NCI-H2171 (cell line): ENCODE results near the gene C13orf42.

Source experiments
- DNase-seq: peaks from one replicate; lab custom pipeline; 2025; lab: John Stamatoyannopoulos, UW

C13orf42 gene

GRCh38 chr13:51065372-51066090 lies 45.5 kb downstream of the C13orf42 start:
- no peak for DNase-seq

DNA sequence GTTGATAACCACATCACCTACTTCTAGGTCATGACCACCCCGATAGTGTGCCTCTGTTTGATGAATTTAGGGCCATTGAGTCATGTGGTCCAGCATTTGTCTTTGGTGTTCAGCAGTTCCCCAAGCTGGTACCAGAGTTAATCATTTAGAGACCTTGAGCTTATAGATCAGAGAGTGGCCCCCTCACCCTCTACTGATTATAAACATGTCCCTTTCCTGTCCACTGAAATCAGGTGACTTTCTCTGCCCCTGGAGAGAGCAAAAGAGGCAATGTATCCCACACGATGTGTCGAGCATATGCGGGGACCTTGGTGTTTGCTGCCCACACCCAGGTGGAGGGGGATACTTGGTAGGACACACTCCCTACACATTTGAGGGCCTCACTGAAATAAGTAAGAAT lies 46.3 kb downstream of the C13orf42 start:
- DNase-seq, result no peak

GRCh38 chr13:51063909-51064308 lies 47.2 kb downstream of the C13orf42 start:
- DNase-seq, result no peak

- DNase-seq, result no peak
Measured at GRCh38 chr13:51058461-51059167, 52.5 kb downstream of the C13orf42 start.

DNA sequence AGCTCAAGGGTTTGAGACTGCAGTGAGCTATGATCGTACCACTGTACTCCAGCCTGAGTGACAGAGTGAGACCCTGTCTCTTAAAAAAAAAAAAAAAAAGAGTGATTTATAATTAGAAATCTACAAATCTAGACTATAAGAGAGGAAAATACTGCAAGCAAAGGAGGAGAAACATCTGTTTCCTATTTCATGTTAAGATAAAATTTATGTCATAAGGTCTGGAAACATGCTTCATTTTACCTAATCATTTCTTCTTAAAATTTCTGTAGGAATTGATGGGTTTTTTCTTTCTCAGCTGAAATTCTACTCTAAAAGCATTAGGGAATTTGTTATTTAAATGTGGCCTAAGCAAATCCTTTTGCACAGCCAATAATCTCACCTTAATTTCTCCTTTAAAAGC lies 53.2 kb downstream of the C13orf42 start:
- DNase-seq, result no peak

GRCh38 chr13:51057001-51057400 lies 54.1 kb downstream of the C13orf42 start:
- DNase-seq, result no peak

DNA sequence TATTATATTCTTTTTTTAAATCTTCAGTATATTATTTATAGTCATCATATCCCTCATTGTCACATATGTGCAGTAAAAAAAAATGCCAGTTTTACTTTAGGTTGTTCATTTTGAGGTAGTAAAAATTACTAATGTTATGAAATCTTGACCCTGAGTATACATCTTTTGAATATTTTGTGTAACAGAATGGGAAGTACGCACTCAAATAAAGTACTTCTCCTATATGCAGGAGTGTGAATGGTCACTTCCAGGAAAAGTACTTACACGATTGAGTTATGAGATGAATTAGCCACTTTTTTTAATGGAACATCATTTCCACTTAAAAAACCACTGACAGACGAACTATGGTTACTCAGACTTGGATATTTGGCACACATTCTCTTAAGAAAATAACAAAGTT lies 58.5 kb downstream of the C13orf42 start:
- no peak for DNase-seq

DNA sequence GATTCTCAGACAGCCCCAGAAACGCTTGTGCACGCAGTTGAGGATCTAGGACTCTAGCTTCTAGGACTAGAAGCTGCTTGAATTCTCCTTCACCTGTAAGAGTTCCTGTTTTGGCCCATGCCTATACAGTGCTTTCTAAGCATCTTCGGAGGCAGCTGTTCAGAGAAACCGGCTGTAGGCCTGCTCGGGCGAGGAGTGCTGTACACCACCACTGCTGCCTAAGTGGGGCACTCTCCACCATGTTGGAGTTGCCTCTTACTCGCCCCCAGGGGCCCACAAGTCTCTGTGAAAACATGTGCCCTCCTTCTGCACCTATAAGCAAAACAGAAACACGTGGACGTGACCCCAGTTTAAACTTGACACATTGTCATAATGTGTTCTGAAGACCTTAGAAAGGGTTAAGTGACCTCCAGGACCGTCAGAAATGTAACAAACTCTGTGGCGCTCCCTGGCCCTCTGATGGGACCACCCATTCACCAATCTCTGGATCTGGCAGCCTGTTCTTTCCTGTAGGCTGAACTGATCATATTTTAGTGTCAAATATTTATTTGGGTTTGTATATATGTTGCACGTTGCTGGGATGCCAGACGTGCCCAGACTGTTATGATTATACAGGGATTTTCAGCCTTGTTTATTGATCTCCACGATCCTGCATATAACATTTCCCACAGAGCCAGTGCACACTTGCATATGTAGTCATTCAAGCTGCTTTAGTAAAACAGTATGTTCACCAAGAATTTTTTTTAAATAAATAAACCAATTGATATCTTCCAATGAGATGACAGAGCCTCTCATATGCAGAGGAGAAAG lies 60.8 kb downstream of the C13orf42 start:
- no peak for DNase-seq

DNA sequence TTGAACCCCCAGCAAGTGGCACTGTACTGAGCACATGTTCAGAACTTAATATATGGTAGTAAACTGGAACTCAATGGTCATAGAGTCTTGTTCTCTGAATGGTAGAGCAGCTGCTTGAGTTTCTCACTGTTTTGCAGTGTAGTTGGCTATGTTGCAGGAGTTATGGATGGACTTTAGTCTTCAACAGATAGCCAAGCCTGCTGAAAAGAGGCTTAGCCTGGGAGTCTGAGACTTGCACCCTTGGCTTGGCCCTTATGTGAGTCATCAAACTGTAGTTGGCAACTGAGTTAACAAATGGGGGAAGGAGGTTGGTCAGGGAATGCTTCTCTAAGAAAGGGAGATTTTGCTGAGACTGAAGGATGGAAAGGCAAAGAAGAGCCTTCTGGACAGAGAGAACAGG lies 62.5 kb downstream of the C13orf42 start:
- no peak for DNase-seq

DNA sequence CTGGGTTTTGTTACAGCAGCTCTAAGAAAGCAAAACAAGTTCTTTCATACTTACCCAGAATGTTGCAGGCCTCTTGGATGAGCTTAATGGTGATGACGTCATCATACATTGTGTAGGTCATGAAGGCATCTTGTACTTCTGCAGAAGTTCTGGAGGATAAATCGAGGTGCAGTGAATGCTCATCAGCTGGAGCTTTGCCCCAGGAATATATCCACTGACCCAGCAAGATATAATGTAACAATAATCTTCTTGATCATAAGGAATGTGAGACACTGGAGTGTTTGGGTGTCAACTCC lies 63.0 kb downstream of the C13orf42 start:
- no peak for DNase-seq

GRCh38 chr13:51047434-51048165 lies 63.5 kb downstream of the C13orf42 start:
- no peak for DNase-seq

DNA sequence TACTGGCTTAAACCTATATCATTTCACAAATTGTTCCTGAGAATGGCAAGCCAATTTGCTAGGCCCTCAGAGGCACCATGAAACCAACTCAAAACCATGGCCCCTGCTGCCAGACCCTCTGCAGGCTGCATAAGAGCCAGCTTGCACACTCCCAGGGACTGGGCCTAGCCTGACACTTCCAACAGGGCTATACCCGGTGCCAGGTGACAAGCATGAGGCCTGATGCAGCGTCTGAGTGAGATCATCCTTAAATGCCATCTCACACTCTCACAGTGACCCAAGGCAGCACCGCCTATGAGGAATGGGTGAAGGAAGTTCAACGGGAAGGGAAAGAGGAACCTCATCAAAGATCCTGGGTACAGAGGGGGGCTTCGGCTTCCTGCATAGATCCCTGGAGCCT lies 65.6 kb downstream of the C13orf42 start:
- DNase-seq, result no peak

DNA sequence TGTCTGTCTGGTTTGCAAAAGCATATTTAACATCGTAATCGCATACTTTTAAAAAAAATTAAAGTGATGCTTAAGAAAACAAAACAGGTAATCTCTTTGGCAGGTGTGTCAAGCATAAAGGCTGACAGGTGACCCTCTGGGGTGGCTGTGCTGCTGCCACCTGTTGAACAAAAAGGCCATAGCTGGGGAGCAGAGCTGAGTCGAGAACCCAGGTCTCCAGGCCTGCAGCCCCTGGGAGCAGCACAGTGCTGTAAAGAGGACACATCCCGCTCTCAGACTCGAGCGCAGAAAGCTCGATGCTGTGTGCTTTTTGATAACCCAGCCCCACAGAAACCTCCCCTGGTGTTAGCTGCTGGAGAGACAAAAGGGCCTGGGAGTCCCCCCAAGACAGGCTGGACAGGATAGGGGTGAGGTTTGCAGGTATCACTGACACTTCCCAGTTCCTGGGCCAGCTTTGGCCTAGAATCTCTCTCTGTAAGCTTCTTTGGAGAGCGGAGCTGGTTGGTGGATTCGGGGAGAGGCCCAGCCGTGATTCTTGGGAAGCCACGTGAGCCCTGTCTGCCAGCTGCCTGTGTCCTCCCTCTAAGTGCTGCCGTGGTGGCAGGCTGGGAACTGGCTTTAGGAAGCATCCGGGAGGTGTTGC lies 66.9 kb downstream of the C13orf42 start:
- no peak for DNase-seq

DNA sequence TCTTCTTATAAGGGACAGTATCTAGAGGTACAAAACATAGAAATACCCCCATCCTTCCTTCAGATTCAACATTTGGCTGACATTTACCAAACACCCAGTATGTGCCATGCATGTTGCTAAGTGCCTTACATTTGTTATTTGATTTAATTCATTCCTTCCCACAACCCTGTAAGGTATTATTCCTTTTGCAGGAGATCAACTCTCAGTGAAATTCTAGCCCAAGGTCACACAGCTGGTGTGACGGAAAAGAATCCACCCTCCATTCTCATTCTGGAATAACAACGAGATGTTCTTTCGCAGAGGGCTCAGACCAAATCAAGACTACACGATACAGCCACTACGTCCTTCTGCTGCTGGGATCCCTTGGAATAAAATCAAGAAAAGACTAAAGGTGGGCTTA lies 67.8 kb downstream of the C13orf42 start:
- no peak for DNase-seq

DNA sequence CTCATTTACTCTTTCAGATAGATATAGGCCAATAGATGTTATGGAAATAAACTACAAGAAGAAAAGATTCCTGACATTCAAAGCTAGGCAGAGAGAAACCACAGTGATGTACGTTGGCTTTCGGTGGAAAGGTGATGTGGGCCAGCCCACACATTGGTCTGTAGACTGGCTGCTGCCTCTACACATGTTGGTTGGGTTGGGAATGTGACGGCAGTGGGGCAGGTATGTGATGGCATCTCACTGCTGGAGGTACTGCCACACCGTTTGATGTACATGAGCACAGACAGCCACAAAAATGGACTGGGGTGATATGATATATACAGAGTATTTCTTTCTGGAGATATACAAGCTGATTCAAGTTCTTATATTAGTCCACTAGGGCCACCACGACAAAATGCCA lies 69.4 kb downstream of the C13orf42 start:
- no peak for DNase-seq

DNA sequence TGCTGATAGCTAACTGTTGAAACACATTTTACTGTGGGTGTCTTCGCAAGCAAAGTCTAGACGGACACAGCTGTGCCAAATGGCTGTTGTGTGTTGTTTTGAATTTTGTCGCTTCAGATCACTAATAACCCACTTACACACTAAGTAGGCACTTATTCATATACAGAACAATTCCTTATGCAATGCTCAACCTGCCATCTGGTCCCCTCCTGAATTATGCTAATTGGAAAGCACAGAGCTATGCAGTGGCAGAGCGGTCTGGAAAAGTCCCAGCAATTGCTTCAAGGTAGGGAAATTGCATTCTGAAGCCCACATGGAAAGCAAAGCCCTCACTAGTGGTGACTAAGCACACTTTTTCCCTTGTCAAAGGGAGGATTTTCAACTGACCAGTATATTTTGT lies 69.9 kb downstream of the C13orf42 start:
- DNase-seq, result peak; percentile 88

- no peak for DNase-seq
Measured at GRCh38 chr13:51040431-51040830, 70.6 kb downstream of the C13orf42 start.

DNA sequence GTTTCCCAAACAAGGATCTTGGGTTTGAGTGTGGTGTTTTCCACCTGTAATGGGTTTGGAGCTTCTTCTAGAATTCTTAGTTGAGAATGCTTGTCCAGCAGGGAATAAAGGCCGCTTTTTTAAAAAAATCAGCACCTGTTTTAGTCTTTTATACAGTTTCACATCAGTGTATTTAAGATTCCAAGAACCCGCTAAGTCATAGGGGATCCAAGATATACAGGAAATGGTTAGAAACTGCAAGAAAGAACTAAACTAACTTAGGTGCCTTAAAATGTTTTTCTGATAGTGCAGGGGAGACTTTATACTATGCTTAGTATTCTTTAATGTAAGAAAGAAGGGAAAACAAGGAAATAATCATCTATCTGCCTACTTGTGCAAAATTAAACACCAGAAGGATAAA lies 74.7 kb downstream of the C13orf42 start:
- DNase-seq, result no peak

GRCh38 chr13:51035978-51036377 lies 75.1 kb downstream of the C13orf42 start:
- peak; percentile 67 for DNase-seq

DNA sequence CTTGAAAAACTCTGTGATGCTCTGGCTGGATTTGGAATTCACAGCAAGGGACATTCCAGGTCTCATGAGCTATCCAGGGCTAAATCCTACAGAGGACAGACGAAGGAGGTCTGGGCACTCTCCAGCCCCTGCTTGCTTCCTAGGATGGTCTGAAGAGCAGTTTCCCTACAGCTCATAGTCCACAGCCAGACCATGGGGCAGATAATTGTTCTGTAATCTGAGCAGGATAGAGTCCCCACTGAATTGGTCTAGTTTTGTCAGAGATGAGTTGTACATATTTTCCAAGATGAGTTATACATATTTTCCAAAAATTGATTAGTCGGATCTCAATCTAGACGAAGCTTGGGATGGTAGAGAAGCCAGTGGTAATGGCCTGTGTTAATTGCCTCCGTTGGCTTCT lies 75.6 kb downstream of the C13orf42 start:
- no peak for DNase-seq

GRCh38 chr13:51034906-51035305 lies 76.2 kb downstream of the C13orf42 start:
- DNase-seq, result no peak
